ENCODE data around the gene XKR3.

DNA sequence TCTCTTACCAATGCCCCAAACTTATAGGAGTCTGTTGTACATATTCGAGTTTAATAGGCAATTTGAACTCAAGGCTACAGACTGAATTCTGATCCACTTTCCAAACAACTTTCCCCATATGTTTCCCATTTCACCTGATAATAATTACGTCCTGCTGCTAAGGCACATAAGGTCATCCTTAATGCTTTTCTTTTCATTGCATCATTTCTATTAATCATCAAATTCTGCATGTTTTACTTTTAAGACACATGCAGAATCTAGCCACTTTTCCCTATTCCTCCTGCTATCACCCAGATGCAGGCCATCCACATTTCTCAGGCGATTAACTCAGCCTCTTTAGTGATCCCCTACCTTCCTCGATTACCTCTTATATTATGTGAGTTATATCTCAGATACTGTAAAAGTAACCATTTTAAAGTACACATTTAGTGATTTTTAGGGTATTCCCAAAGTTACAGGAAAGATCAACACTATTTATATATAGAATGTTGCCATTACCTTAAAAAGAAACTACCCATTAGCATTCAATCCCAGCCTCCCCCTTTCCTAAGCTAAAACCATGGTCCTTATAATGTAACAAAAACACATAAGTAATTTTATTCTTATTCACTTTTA lies 14.9 kb downstream of the XKR3 start:
- TF ChIP-seq ZNF274 (IDR thresholded peaks at IDR 0.05; ENCODE audit: low read depth, low read length) (no peak), SUZ12 (IDR thresholded peaks at IDR 0.05; ENCODE audit: extremely low read depth, insufficient read depth, insufficient read length) (no peak)
